ENCODE data around the gene ZNF14. TPM values are rescaled to one million over a fixed set of nuclear protein-coding genes. Genes with fewer than 3 reads are reported as not detected.
A peak's percentile ranks its signal among the peaks of the same experiment; 100 is the strongest.

ZNF14 gene
- total and polyA plus RNA-seq, 9 of the 15 experiments (the other 6 are each of a cell fraction or from before 2014, with no cell fraction given) = 1.9 to 7.0 (median 4.0) TPM

- TF ChIP-seq ID3 (CRISPR knock-in tag; IDR thresholded peaks at IDR 0.05) (no peak), ID3 (tag; IDR thresholded peaks at IDR 0.05) (no peak), ZBTB17 (CRISPR knock-in tag; IDR thresholded peaks at IDR 0.05) (no peak), DPF2 (IDR thresholded peaks at IDR 0.05) (no peak), TEAD1 (CRISPR knock-in tag; IDR thresholded peaks at IDR 0.05) (0 out of 4 replicates have a peak, but pooled peaks of 1 of the 2 experiments have one; percentile 12), SUPT5H (IDR thresholded peaks at IDR 0.05) (no peak), FOXO4 (CRISPR knock-in tag; IDR thresholded peaks at IDR 0.05) (no peak), GABPB1 (CRISPR knock-in tag; IDR thresholded peaks at IDR 0.05) (no peak), MED1 (CRISPR knock-in tag; IDR thresholded peaks at IDR 0.05; ENCODE audit: borderline replicate concordance) (no peak), NELFE (IDR thresholded peaks at IDR 0.05; ENCODE audit: insufficient read depth, insufficient read length) (no peak), RNF2 (IDR thresholded peaks at IDR 0.05) (no peak), ARHGAP35 (IDR thresholded peaks at IDR 0.05; ENCODE audit: partially characterized antibody) (no peak), SNRNP70 (optimal IDR thresholded peaks at IDR 0.05; ENCODE audit: low read depth, low read length) (no peak), E2F1 (CRISPR knock-in tag; IDR thresholded peaks at IDR 0.05) (no peak), ZSCAN32 (CRISPR knock-in tag; IDR thresholded peaks at IDR 0.05) (no peak), NFE2L1 (tag; IDR thresholded peaks at IDR 0.05; ENCODE audit: borderline replicate concordance, low read depth) (no peak), HNRNPUL1 (IDR thresholded peaks at IDR 0.05; ENCODE audit: low read length) (no peak), YBX1 (IDR thresholded peaks at IDR 0.05) (no peak), SP1 (CRISPR knock-in tag; IDR thresholded peaks at IDR 0.05) (no peak), BRCA1 (IDR thresholded peaks at IDR 0.05) (no peak), BRCA1 (CRISPR knock-in tag; IDR thresholded peaks at IDR 0.05) (0 out of 2 replicates have a peak, but pooled peaks have one; percentile 48), HDGF (IDR thresholded peaks at IDR 0.05) (no peak), SRSF1 (IDR thresholded peaks at IDR 0.05; ENCODE audit: low read depth, low read length) (no peak), SREBF1 (IDR thresholded peaks at IDR 0.05; ENCODE audit: borderline replicate concordance, low read depth, low read length) (no peak), XRCC5 (IDR thresholded peaks at IDR 0.05; ENCODE audit: low read depth, low read length) (no peak), DNMT1 (IDR thresholded peaks at IDR 0.05) (no peak), JUND (IDR thresholded peaks at IDR 0.05; ENCODE audit: borderline replicate concordance, low read depth, low read length) (no peak), JUND (tag; IDR thresholded peaks at IDR 0.05; ENCODE audit: borderline replicate concordance, low read depth, low read length) (no peak)
- TF ChIP-seq, protein P1, sequence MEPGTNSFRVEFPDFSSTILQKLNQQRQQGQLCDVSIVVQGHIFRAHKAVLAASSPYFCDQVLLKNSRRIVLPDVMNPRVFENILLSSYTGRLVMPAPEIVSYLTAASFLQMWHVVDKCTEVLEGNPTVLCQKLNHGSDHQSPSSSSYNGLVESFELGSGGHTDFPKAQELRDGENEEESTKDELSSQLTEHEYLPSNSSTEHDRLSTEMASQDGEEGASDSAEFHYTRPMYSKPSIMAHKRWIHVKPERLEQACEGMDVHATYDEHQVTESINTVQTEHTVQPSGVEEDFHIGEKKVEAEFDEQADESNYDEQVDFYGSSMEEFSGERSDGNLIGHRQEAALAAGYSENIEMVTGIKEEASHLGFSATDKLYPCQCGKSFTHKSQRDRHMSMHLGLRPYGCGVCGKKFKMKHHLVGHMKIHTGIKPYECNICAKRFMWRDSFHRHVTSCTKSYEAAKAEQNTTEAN (CRISPR knock-in tag; IDR thresholded peaks at IDR 0.05) = peak; percentile 65; the same call in 1 of the 2 replicates
Observed at GRCh38 chr19:19662871-19663255, 70.0 kb downstream of the ZNF14 start (continued).

All from K562 (cell line).